ENCODE results near the gene IGF2R. TPM values are rescaled to one million over a fixed set of nuclear protein-coding genes. Genes with fewer than 3 reads are reported as not detected.
A peak's percentile ranks its signal among the peaks of the same experiment; 100 is the strongest.

The IGF2R gene
- polyA plus RNA-seq, 1 donor (not counting 4 experiments of a cell fraction or from before 2014, with no cell fraction given) = 40.9 TPM

DNA sequence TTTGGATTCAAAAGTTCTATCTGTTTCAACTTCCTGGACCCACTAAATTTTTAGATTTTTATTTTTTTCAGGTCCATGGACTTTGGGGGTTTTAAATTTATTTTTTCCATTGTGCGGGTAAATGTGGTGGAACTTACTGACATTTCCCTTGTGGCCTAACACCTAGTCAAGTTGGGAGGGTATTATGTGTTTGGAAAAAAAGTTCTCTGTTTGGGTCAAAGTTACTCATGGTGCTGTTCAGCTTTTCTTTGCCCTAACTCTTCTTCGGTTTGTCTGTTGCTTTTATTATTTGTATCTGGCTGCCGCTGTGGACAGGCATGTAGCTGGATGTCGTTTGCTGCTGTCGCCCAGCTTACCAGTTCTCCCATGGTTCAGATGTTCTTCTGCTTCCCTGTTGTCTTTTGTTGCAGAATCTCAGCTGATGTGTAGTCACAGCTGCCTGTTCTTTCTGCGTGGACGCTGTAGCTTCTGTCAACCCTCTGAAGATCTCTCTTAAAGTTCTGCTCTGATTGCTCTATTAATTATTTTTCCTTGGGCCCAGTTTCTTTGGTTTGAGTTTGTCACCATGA, 7.9 kb downstream of the IGF2R start:
- Histone ChIP-seq H3K9me1 (ENCODE audit: control insufficient read depth, extremely low read depth, insufficient read depth, low read length) (peaks cover 27% of the 10 kb centered on the region), H3K9ac (ENCODE audit: control insufficient read depth, extremely low read depth, insufficient read depth, low read length) (no peak overlapping the region), H3K4me3 (ENCODE audit: control insufficient read depth in 2 of 3, extremely low read depth in 1 of 3, insufficient read depth in 2 of 3, low read depth in 1 of 3, low read length in 3 of 3) (no peak overlapping the region), H3K36me3 (ENCODE audit: control insufficient read depth in 2 of 2, extremely low read depth in 1 of 2, insufficient read depth in 2 of 2, low read length in 2 of 2) (peaks cover 0 to 5% of the 10 kb centered on the region in 2 experiments), H3K27ac (ENCODE audit: control insufficient read depth, insufficient read depth, low read length) (no peak overlapping the region), H3K27me3 (ENCODE audit: control insufficient read depth, extremely low read depth, insufficient read depth, low read length) (no peaks in the 10 kb centered on the region), H3K4me2 (ENCODE audit: control insufficient read depth, extremely low read depth, insufficient read depth, low read depth, low read length) (peak overlapping the region; percentile 4), H3K9me3 (ENCODE audit: control insufficient read depth, low read depth, low read length) (no peaks in the 10 kb centered on the region), H4K20me1 (ENCODE audit: control insufficient read depth, extremely low read depth, insufficient read depth, low read length) (peaks cover 43% of the 10 kb centered on the region), H3K79me2 (ENCODE audit: control insufficient read depth, insufficient read depth, low read length) (peaks cover 86% of the 10 kb centered on the region), H3K4me1 (ENCODE audit: control insufficient read depth, extremely low read depth, insufficient read depth, low read length) (peaks cover 54% of the 10 kb centered on the region), H2AFZ (ENCODE audit: control insufficient read depth, low read length) (no peak overlapping the region)
- FAIRE-seq (no peak), DNase-seq (ENCODE audit: low read depth, low spot score) (no peak)
- no peak for TF ChIP-seq EZH2 (IDR thresholded peaks at IDR 0.05; ENCODE audit: low read length)
- TF ChIP-seq, protein P1, sequence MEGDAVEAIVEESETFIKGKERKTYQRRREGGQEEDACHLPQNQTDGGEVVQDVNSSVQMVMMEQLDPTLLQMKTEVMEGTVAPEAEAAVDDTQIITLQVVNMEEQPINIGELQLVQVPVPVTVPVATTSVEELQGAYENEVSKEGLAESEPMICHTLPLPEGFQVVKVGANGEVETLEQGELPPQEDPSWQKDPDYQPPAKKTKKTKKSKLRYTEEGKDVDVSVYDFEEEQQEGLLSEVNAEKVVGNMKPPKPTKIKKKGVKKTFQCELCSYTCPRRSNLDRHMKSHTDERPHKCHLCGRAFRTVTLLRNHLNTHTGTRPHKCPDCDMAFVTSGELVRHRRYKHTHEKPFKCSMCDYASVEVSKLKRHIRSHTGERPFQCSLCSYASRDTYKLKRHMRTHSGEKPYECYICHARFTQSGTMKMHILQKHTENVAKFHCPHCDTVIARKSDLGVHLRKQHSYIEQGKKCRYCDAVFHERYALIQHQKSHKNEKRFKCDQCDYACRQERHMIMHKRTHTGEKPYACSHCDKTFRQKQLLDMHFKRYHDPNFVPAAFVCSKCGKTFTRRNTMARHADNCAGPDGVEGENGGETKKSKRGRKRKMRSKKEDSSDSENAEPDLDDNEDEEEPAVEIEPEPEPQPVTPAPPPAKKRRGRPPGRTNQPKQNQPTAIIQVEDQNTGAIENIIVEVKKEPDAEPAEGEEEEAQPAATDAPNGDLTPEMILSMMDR (optimal IDR thresholded peaks at IDR 0.05 in 1 of 3, IDR thresholded peaks at IDR 0.05 in 1 of 3, conservative IDR thresholded peaks at IDR 0.05 in 1 of 3; ENCODE audit: extremely low read depth in 1 of 3, insufficient read depth in 2 of 3, low read length in 3 of 3) = no peak
- dilution Hi-C loops (cut with MboI; ENCODE audit: extremely low pct_ligation_motif_present, low sequenced_read_pairs) = no loop called here

DNA sequence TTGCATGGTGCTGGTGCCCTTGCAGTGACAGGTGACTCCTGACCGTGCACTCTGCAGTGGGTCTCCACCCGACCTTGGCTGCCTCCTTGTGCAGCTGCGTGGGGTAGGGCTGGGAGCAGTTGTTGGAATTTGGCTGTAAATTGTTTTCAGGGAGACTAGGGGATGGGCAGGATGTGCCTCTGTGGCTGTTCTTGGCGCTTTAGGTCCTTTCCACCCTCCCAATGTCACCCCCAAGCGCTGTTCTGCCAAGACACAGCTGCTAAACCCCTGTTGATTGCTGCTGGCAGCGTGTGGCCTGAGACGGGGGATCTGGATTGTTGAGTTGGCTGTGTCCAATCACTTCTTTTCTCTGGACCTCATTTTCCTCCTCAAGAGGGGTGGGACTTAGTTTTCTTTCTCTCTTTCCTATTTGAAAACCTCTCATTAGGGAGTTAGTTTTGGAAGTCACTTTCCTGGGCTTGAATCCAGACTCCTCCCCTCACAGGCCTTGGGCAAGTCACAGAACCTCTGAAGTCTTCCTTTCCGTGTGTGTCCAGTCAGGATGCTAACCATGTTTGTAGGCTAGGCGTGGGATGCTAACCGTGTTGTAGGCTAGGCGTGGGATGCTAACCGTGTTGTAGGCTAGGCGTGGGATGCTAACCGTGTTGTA, 8.5 kb downstream of the IGF2R start:
- TF ChIP-seq, protein P1 (optimal IDR thresholded peaks at IDR 0.05 in 1 of 3, IDR thresholded peaks at IDR 0.05 in 1 of 3, conservative IDR thresholded peaks at IDR 0.05 in 1 of 3; ENCODE audit: extremely low read depth in 1 of 3, insufficient read depth in 2 of 3, low read length in 3 of 3) = no peak
- FAIRE-seq (no peak), DNase-seq (ENCODE audit: low read depth, low spot score) (no peak)
- dilution Hi-C loops (cut with MboI; ENCODE audit: extremely low pct_ligation_motif_present, low sequenced_read_pairs) = no loop called here
- Histone ChIP-seq H4K20me1 (ENCODE audit: control insufficient read depth, extremely low read depth, insufficient read depth, low read length) (peaks cover 46% of the 10 kb centered on the region), H3K79me2 (ENCODE audit: control insufficient read depth, insufficient read depth, low read length) (peaks cover 86% of the 10 kb centered on the region), H3K9me3 (ENCODE audit: control insufficient read depth, low read depth, low read length) (no peaks in the 10 kb centered on the region), H2AFZ (ENCODE audit: control insufficient read depth, low read length) (no peak overlapping the region), H3K4me3 (ENCODE audit: control insufficient read depth in 2 of 3, extremely low read depth in 1 of 3, insufficient read depth in 2 of 3, low read depth in 1 of 3, low read length in 3 of 3) (no peak overlapping the region), H3K9me1 (ENCODE audit: control insufficient read depth, extremely low read depth, insufficient read depth, low read length) (peaks cover 27% of the 10 kb centered on the region), H3K9ac (ENCODE audit: control insufficient read depth, extremely low read depth, insufficient read depth, low read length) (no peak overlapping the region), H3K4me2 (ENCODE audit: control insufficient read depth, extremely low read depth, insufficient read depth, low read depth, low read length) (peak overlapping the region; percentile 4), H3K27me3 (ENCODE audit: control insufficient read depth, extremely low read depth, insufficient read depth, low read length) (no peaks in the 10 kb centered on the region), H3K4me1 (ENCODE audit: control insufficient read depth, extremely low read depth, insufficient read depth, low read length) (peaks cover 60% of the 10 kb centered on the region), H3K36me3 (ENCODE audit: control insufficient read depth in 2 of 2, extremely low read depth in 1 of 2, insufficient read depth in 2 of 2, low read length in 2 of 2) (peaks cover 0 to 5% of the 10 kb centered on the region in 2 experiments), H3K27ac (ENCODE audit: control insufficient read depth, insufficient read depth, low read length) (no peak overlapping the region)

Measured in keratinocyte (primary cell).